ENCODE data around the gene RPA3. TPM values are rescaled to one million over a fixed set of nuclear protein-coding genes. Genes with fewer than 3 reads are reported as not detected.

RPA3 gene
- polyA plus RNA-seq, 1 donor, result 61.9 TPM

DNA sequence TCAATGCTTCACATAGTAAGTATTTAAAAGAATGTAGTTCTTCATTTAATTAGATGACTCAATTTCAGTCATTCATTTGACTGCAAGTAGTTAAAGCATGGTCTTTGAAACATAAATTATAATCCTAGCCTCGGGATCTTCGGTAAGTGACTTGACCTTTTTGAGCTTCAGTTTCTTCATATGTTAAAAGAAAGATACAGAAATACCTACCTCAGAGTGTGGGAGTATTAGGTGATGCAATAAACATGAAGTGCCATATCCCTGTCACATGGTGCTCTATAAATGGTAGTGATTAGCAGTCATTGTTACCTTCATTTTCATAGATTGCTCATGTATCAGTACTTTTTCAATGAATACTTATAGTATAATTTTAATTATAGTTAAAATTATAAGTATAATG is 109.1 kb downstream of the RPA3 start:
- DNase-seq, result no peak

DNA sequence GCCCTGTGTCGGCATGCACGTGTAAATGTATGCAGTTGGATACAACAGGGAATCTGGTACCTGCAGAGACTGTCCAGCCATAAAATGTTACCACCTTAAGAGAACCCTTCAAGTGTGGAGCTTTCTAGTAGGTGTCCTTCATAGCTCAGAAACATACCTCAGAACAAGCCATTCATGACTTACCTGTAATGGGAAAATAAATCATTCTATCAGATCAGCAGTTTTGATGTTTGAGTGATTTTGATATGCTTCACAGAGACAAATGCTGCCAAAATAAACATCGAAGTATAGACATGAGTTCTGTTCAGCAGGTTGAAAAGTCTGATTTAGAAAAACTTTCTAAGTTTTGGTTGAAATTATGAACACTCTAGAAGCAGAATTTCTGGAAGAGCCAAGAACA is 111.4 kb downstream of the RPA3 start:
- peak; percentile 2 for DNase-seq

DNA sequence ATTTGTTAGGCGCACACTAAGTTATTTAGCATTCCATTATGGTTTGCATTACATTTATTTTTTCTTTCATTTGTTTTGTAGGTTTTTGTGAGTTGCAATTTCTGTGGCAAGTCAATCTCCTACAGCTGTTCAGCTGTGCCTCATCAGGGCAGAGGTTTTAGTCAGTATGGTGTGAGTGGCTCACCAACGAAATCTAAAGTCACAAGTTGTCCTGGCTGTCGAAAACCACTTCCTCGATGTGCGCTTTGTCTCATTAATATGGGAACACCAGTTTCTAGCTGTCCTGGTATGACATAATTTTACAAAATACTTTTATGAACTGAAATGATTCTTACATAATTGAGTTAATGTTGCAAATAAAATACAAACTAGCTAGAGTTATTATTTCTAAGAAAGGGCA is 122.2 kb downstream of the RPA3 start:
- DNase-seq, result no peak

- DNase-seq, result peak; percentile 10
These were observed 123.0 kb downstream of the RPA3 start for GRCh38 chr7:7595451-7595850.

Other genes starting within 250 kb of the RPA3 start
- gene COL28A1, start 182.7 kb downstream of the RPA3 start, polyA plus RNA-seq (ENCODE audit: insufficient read length), result 11.9 TPM
- 56.6 TPM for gene MIOS, start 151.7 kb downstream of the RPA3 start, polyA plus RNA-seq (ENCODE audit: insufficient read length)
- gene UMAD1, start 77.9 kb downstream of the RPA3 start, polyA plus RNA-seq (ENCODE audit: insufficient read length), result 19.2 TPM

Measured in left kidney (tissue), 2 donors.